Measurements from ENCODE around the gene AHRR. TPM values are rescaled to one million over a fixed set of nuclear protein-coding genes. Genes with fewer than 3 reads are reported as not detected.
"Not testable (repeated sequence)": the region's sequence is repeated elsewhere in the genome, so short reads cannot be mapped to it uniquely, and the experiment has no call there.

The AHRR gene
- total RNA-seq, 1 experiment from 2014 or later: 0.20 TPM

- no peaks in the 10 kb centered on the region for H3K36me3 ChIP-seq
- no peaks in the 10 kb centered on the region for H3K27me3 ChIP-seq
- peak; percentile 52 to 58 for DNase-seq
- no peak overlapping the region for H3K4me3 ChIP-seq
- no peaks in the 10 kb centered on the region for H3K9me3 ChIP-seq (replicated peaks)
- 0 out of 2 replicates have a peak, but pooled peaks cover 2% of the 10 kb centered on the region for H3K4me1 ChIP-seq
- H3K27ac ChIP-seq: no peak overlapping the region
Measured at GRCh38 chr5:298737-299125, 22.8 kb upstream of the AHRR start.

GRCh38 chr5:299921-300320 lies 21.6 kb upstream of the AHRR start:
- H3K27me3 ChIP-seq; H3K4me1 ChIP-seq; H3K9me3 ChIP-seq (replicated peaks); DNase-seq; H3K27ac ChIP-seq; H3K36me3 ChIP-seq; H3K4me3 ChIP-seq: not testable (repeated sequence)

- not testable (repeated sequence) for H3K4me3 ChIP-seq; H3K27me3 ChIP-seq; H3K27ac ChIP-seq; H3K9me3 ChIP-seq (replicated peaks); H3K4me1 ChIP-seq; DNase-seq; H3K36me3 ChIP-seq
Measured at GRCh38 chr5:300691-301435, 20.7 kb upstream of the AHRR start.

GRCh38 chr5:302416-302815 lies 19.1 kb upstream of the AHRR start:
- not testable (repeated sequence) for DNase-seq; H3K9me3 ChIP-seq (replicated peaks); H3K4me3 ChIP-seq; H3K27me3 ChIP-seq; H3K36me3 ChIP-seq; H3K4me1 ChIP-seq; H3K27ac ChIP-seq

- Histone ChIP-seq H3K36me3 (no peaks in the 10 kb centered on the region), H3K27ac (no peak overlapping the region), H3K4me3 (no peak overlapping the region), H3K4me1 (0 out of 2 replicates have a peak, but pooled peaks cover 1% of the 10 kb centered on the region), H3K9me3 (replicated peaks) (no peaks in the 10 kb centered on the region), H3K27me3 (no peaks in the 10 kb centered on the region)
- no peak for DNase-seq
Measured at GRCh38 chr5:302966-303365, 18.5 kb upstream of the AHRR start.

- H3K27me3 ChIP-seq; H3K4me1 ChIP-seq; H3K27ac ChIP-seq; H3K36me3 ChIP-seq; H3K9me3 ChIP-seq (replicated peaks); DNase-seq; H3K4me3 ChIP-seq: not testable (repeated sequence)
Measured at GRCh38 chr5:303741-304140, 17.8 kb upstream of the AHRR start.

- no peak overlapping the region for H3K4me3 ChIP-seq
- H3K27ac ChIP-seq: no peak overlapping the region
- H3K4me1 ChIP-seq: no peaks in the 10 kb centered on the region
- H3K9me3 ChIP-seq (replicated peaks): no peaks in the 10 kb centered on the region
- no peak for DNase-seq
- H3K27me3 ChIP-seq: no peaks in the 10 kb centered on the region
- no peaks in the 10 kb centered on the region for H3K36me3 ChIP-seq
Measured at GRCh38 chr5:305050-305449, 16.5 kb upstream of the AHRR start.

GRCh38 chr5:305459-305858 lies 16.1 kb upstream of the AHRR start:
- Histone ChIP-seq H3K27me3 (no peaks in the 10 kb centered on the region), H3K36me3 (no peaks in the 10 kb centered on the region), H3K4me1 (no peaks in the 10 kb centered on the region), H3K9me3 (replicated peaks) (no peaks in the 10 kb centered on the region), H3K4me3 (no peak overlapping the region), H3K27ac (no peak overlapping the region)
- no peak for DNase-seq

- no peak overlapping the region for H3K27ac ChIP-seq
- DNase-seq: no peak
- H3K9me3 ChIP-seq (replicated peaks): no peaks in the 10 kb centered on the region
- no peaks in the 10 kb centered on the region for H3K36me3 ChIP-seq
- no peaks in the 10 kb centered on the region for H3K27me3 ChIP-seq
- no peaks in the 10 kb centered on the region for H3K4me1 ChIP-seq
- no peak overlapping the region for H3K4me3 ChIP-seq
Measured at GRCh38 chr5:306011-306805, 15.3 kb upstream of the AHRR start.

GRCh38 chr5:307306-307705 lies 14.2 kb upstream of the AHRR start:
- Histone ChIP-seq H3K4me1 (no peaks in the 10 kb centered on the region), H3K9me3 (replicated peaks) (no peaks in the 10 kb centered on the region), H3K27ac (no peak overlapping the region), H3K27me3 (no peaks in the 10 kb centered on the region), H3K4me3 (no peak overlapping the region), H3K36me3 (no peaks in the 10 kb centered on the region)
- no peak for DNase-seq

- Histone ChIP-seq H3K9me3 (replicated peaks) (no peaks in the 10 kb centered on the region), H3K4me3 (no peak overlapping the region), H3K4me1 (no peaks in the 10 kb centered on the region), H3K36me3 (no peaks in the 10 kb centered on the region), H3K27ac (no peak overlapping the region), H3K27me3 (no peaks in the 10 kb centered on the region)
- no peak for DNase-seq
Measured at GRCh38 chr5:307794-308579, 13.5 kb upstream of the AHRR start.

- DNase-seq: no peak
- H3K4me1 ChIP-seq: no peaks in the 10 kb centered on the region
- no peaks in the 10 kb centered on the region for H3K27me3 ChIP-seq
- no peaks in the 10 kb centered on the region for H3K9me3 ChIP-seq (replicated peaks)
- no peaks in the 10 kb centered on the region for H3K36me3 ChIP-seq
- H3K27ac ChIP-seq: no peak overlapping the region
- H3K4me3 ChIP-seq: no peak overlapping the region
Measured at GRCh38 chr5:308672-309271, 12.7 kb upstream of the AHRR start.

- not testable (repeated sequence) for H3K27ac ChIP-seq; DNase-seq; H3K9me3 ChIP-seq (replicated peaks); H3K36me3 ChIP-seq; H3K4me3 ChIP-seq; H3K27me3 ChIP-seq; H3K4me1 ChIP-seq
Measured at GRCh38 chr5:309831-310230, 11.7 kb upstream of the AHRR start.

GRCh38 chr5:310516-310915 lies 11.0 kb upstream of the AHRR start:
- H3K27ac ChIP-seq: no peak overlapping the region
- H3K9me3 ChIP-seq (replicated peaks): no peaks in the 10 kb centered on the region
- no peaks in the 10 kb centered on the region for H3K36me3 ChIP-seq
- no peak overlapping the region for H3K4me3 ChIP-seq
- H3K4me1 ChIP-seq: no peaks in the 10 kb centered on the region
- no peak for DNase-seq
- no peaks in the 10 kb centered on the region for H3K27me3 ChIP-seq

- Histone ChIP-seq H3K9me3 (replicated peaks) (no peaks in the 10 kb centered on the region), H3K27me3 (no peaks in the 10 kb centered on the region), H3K4me3 (no peak overlapping the region), H3K4me1 (no peaks in the 10 kb centered on the region), H3K36me3 (no peaks in the 10 kb centered on the region), H3K27ac (no peak overlapping the region)
- no peak for DNase-seq
Measured at GRCh38 chr5:310941-311434, 10.5 kb upstream of the AHRR start.
